ENCODE results near the gene COPS2. TPM values are rescaled to one million over a fixed set of nuclear protein-coding genes. Genes with fewer than 3 reads are reported as not detected.

COPS2 gene
- total RNA-seq, 4 donors from 2014 or later: 64.2 to 79.1 (median 70.2) TPM

DNA sequence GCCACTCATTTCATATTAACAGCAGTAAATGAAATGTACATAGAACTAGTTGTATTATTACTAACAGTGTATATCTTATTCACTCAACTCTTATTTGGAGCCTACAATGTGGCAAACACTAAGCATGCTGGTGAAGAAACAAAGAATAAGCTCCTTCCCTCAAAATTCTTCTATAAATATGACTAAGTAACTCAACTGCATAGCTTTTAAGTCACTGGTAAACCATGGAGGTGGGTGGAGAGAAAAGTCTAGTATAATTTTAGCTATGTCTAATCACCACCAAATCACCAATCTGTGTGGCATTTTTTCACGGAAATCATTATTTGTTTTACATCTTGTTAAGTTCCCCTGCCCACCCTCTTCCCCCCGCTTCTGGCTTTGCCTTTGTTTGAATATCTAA, 17.5 kb downstream of the COPS2 start:
- no peaks in the 10 kb centered on the region for H3K27me3 ChIP-seq
- no peak for TF ChIP-seq POLR2A (IDR thresholded peaks at IDR 0.05)
- TF ChIP-seq POLR2AphosphoS5 (IDR thresholded peaks at IDR 0.05): no peak
- TF ChIP-seq, protein P1, sequence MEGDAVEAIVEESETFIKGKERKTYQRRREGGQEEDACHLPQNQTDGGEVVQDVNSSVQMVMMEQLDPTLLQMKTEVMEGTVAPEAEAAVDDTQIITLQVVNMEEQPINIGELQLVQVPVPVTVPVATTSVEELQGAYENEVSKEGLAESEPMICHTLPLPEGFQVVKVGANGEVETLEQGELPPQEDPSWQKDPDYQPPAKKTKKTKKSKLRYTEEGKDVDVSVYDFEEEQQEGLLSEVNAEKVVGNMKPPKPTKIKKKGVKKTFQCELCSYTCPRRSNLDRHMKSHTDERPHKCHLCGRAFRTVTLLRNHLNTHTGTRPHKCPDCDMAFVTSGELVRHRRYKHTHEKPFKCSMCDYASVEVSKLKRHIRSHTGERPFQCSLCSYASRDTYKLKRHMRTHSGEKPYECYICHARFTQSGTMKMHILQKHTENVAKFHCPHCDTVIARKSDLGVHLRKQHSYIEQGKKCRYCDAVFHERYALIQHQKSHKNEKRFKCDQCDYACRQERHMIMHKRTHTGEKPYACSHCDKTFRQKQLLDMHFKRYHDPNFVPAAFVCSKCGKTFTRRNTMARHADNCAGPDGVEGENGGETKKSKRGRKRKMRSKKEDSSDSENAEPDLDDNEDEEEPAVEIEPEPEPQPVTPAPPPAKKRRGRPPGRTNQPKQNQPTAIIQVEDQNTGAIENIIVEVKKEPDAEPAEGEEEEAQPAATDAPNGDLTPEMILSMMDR (IDR thresholded peaks at IDR 0.05): no peak
- TF ChIP-seq EP300 (IDR thresholded peaks at IDR 0.05): no peak
- H3K4me1 ChIP-seq: no peaks in the 10 kb centered on the region
- no peak for ATAC-seq
- no peaks in the 10 kb centered on the region for H3K9me3 ChIP-seq
- H3K27ac ChIP-seq: no peak overlapping the region
- H3K4me3 ChIP-seq: no peak overlapping the region
- WGBS, 2 donors (ENCODE audit: low coverage in 1 of 2): 78 to 96% methylated on average over 2 of the region's 2 CpGs
- H3K36me3 ChIP-seq: peaks cover under 1 to 100% of the 10 kb centered on the region in 2 donors

DNA sequence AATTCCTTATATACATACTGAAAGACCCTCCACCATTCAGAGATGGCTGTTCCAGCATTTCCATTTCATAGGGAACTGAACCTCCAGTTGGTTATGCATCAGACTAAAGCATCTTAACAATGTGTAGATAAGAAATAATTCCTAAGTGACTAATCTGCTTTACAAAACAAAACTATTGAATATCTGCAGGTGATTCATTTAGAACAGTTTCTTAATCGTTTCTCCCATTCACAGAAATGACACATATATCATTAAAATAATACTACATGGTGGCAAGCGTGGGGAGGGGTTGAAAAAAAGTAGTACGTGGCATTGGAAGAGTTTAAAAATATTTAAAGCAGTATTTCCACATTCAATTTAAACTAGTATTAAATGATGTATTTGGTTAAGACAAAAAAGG, 19.5 kb downstream of the COPS2 start:
- 73 to 92% methylated on average over 3 of the region's 3 CpGs for whole genome bisulfite sequencing, 2 donors (ENCODE audit: low coverage in 1 of 2)
- Histone ChIP-seq H3K27me3 (no peaks in the 10 kb centered on the region), H3K4me3 (no peak overlapping the region), H3K4me1 (no peaks in the 10 kb centered on the region), H3K36me3 (peaks cover 0 to 98% of the 10 kb centered on the region in 2 donors), H3K27ac (no peak overlapping the region), H3K9me3 (no peaks in the 10 kb centered on the region)
- TF ChIP-seq POLR2A (IDR thresholded peaks at IDR 0.05): no peak
- TF ChIP-seq EP300 (IDR thresholded peaks at IDR 0.05): no peak
- TF ChIP-seq, protein P1 (IDR thresholded peaks at IDR 0.05): no peak
- TF ChIP-seq POLR2AphosphoS5 (IDR thresholded peaks at IDR 0.05): no peak
- ATAC-seq: no peak

DNA sequence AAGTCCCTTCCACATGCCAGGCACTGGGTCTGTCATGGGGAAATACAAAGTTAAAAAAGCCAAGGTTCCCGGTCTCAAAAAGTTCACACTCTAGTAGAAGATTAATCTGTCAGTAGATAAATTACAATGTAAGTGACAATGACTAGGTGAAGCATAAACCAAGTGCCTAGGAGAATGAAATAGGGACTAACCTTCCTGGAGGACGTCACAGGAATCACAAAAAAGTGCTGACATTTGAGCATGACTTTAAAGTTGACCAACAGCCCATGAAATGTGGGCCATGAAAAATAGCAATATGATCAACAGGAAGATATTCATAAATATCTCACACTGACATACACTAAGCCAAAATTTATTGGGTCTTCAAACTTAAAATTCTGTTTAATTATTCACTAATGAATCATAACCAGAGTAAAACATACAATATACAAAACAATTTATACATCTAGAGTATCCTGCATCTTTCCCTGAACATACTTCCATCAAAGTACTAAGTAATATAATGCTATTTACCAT, 20.0 kb downstream of the COPS2 start:
- Histone ChIP-seq H3K36me3 (peaks cover 4 to 98% of the 10 kb centered on the region in 2 donors), H3K27ac (no peak overlapping the region), H3K4me3 (no peak overlapping the region), H3K9me3 (no peaks in the 10 kb centered on the region), H3K4me1 (no peaks in the 10 kb centered on the region), H3K27me3 (no peaks in the 10 kb centered on the region)
- 11 to 46% methylated on average over 1 to 2 of the region's 2 CpGs for WGBS, 2 donors (ENCODE audit: low coverage in 1 of 2)
- ATAC-seq: no peak
- no peak for TF ChIP-seq EP300 (IDR thresholded peaks at IDR 0.05)

DNA sequence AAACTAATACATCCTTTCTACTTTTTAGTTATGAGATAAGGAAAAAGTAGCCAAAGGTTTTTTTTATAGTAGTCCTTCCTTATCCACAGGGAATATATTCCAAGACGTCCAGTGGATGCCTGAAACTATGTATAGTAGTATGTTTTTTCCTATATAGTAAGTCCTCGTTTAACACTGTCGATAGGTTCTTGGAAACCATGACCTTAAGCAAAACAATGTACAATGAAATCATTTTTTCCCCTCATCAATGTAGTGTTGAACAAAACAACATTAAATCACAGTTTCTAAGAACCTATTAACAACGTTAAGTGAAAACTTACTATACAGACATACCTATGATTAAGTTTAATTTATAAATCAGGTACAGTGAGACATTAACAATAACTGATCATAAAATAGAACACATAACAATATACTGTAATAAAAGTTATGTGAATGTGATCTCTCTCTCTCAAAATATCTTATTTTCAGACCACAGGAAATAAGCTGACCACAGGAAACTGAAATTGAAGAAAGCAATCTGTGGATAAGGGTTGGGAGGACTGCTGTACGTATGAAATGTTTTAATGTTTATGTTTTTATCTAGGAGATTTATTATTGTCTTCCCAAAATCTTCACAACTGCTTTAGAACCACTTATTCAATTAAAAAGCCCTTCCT, 20.6 kb downstream of the COPS2 start:
- no peak for ATAC-seq
- H3K4me1 ChIP-seq: no peaks in the 10 kb centered on the region
- WGBS, 2 donors (ENCODE audit: low coverage in 1 of 2): 57 to 62% methylated on average over 5 of the region's 5 CpGs
- TF ChIP-seq EP300 (IDR thresholded peaks at IDR 0.05) (no peak), POLR2A (IDR thresholded peaks at IDR 0.05) (no peak), POLR2AphosphoS5 (IDR thresholded peaks at IDR 0.05) (no peak)
- TF ChIP-seq, protein P1 (IDR thresholded peaks at IDR 0.05): no peak
- H3K27me3 ChIP-seq: no peaks in the 10 kb centered on the region
- no peaks in the 10 kb centered on the region for H3K9me3 ChIP-seq
- H3K4me3 ChIP-seq: no peak overlapping the region
- H3K27ac ChIP-seq: no peak overlapping the region
- peaks cover 4 to 98% of the 10 kb centered on the region in 2 donors for H3K36me3 ChIP-seq

DNA sequence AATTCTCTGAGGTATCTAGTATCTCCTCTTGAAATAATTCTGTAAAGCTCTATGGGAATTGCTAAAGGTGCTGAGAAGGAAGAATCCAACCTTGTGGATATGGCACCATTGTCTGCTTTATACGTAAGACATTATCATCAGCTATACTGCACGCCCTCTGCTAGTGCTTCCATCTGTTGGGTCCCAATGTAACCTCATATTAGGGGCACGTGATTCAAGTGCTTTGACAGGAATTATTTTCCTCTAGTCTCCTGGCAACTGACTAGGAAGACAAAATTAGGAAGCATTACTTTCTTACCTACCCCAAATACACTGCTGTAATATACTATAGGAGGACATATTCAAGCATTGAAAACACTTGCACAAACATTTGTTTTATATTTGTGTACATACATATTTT, 24.0 kb downstream of the COPS2 start:
- no peaks in the 10 kb centered on the region for H3K4me1 ChIP-seq
- TF ChIP-seq POLR2A (IDR thresholded peaks at IDR 0.05) (no peak), EP300 (IDR thresholded peaks at IDR 0.05) (no peak), POLR2AphosphoS5 (IDR thresholded peaks at IDR 0.05) (no peak)
- TF ChIP-seq, protein P1 (IDR thresholded peaks at IDR 0.05): no peak
- no peaks in the 10 kb centered on the region for H3K9me3 ChIP-seq
- 70% methylated on average over 3 of the region's 3 CpGs; no CpG with 5 or more reads in 1 of the 2 donors for WGBS, 2 donors (ENCODE audit: low coverage in 1 of 2)
- ATAC-seq: no peak
- H3K4me3 ChIP-seq: no peak overlapping the region
- H3K27ac ChIP-seq: no peak overlapping the region
- H3K27me3 ChIP-seq: no peaks in the 10 kb centered on the region
- peaks cover 4 to 97% of the 10 kb centered on the region in 2 donors for H3K36me3 ChIP-seq

Measured in gastroesophageal sphincter (tissue), 4 donors.